Ammon's horn (tissue), 1 donor: ENCODE results near the gene MIX23.

Experiments
- DNase-seq: peaks from one replicate; pipeline ENCODE4 v3.0.0-alpha.2; 2016; ENCODE audit warnings: low spot score

The MIX23 gene

DNA sequence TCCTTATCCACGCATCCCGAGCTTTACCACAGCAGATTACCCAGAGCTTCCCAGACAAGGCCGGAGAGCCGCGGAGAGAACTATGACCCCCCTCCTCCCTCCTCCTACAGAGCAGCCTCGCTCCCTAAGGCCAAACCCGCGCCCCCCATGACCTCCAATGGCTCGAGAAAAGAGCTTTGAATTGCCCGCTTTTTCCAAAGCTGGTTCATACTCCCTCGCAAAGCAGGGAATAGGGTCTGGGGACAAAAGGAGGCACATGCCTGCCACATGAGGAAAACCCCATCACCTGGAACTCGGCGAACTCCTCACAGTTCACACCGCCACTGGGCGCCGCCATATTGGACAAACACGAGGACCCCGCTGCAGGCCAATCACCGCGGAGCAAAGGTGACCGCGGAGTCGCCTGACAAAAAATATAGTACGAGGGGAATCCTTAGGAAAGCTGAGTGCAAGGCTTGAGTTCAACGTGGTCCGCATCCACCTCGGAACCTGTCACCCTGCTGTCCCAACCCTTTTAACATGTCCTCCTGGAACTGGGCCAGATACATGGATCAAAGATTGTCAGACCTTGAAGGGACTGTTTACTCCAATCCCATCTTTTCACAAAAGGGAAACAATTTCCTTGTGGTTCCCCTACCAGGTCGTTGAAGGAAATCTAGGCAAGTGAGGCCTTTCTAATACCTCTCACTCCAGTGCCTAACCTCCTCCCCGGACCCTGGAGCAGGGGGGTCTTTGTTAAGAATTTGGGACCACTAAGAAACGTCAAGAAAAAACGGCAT, at the start of gene MIX23:
Gene MIX23, minus strand, starts transcription at position 344 of the 779 bp plus-strand sequence. Its CDS starts 7 bp downstream, at position 337.
- DNase-seq, result peak; percentile 86

DNA sequence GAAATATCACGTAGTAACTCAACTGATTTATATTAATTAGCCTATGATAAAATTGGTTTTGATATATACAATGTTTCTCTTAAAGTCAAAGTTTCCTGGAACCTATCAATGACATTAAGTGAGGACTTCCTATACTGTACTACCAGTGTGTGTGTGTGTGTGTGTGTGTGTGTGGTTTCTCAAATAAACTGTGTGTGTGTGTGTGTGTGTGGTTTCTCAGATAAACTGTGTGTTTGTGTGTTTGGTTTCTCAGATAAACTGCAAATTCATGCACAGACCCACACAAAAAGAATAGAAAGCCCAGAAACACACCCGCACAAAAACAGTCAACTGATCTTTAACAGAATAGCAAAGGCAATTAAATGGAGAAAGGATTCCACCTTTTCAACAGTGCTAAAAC, 47.3 kb upstream of the MIX23 start:
- DNase-seq, result no peak

DNA sequence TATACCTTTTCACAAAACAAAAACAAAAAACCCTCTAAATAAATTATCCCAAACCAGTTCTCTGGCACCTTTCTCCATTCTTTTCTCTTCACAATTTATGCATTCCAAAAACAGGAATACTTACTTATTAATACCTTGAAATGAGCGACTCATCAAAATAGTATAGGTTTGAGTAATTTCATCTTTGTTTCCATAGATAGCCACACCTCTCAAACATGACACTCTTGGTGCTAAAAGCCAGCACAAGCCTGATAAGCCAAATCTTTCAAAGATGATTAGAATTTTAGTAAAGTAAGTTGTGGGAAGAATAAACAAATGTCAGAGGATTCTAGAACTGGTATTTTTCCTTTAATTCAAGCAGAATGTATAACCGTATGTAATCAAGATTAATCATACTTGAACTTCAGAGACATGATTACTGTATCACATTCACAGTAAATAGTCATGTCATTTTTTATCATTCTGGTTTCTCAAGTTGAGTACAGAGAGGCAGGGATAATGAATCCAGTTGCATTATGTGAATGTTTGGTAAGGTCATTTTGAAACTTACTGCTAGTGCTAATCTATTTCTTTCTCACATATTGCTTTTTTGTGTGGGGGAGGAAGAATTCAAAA, 44.9 kb upstream of the MIX23 start:
- DNase-seq, result no peak

DNA sequence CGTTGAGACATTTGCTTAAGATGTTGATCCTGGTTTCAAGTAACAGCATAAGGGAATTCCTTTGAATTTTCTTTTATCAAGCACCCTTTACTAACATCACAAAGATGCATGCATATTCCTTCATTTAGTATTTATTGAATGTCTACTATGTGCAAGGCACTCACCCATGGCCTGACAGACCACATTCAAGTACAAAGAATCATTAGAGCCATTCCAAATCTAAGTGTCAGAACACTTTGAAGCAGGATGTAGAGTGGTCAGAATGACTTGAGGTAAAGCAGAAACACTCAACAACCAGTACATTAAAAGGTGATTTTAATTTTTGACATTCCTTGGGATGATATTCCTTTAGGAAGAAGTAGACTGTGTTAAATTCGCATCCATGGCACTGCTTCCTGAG, 38.8 kb upstream of the MIX23 start:
- DNase-seq, result no peak

DNA sequence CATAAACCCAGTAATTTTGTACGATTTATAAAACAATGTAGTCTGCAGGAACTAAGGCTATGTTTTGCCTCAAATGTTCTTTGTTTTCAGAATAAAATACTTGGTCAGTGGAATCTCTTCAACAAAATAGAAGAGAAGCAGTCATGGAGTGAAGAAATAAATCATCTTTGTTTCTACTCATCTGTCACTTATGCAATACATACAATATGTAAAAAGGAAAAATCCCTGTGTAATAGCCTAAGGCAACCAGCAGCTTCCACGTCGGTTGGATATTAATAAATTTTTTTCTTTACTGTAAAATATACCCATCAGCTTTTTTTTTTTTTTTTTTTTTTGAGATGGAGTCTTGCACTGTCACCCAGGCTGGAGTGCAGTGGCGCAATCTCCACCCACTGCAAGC, 38.1 kb upstream of the MIX23 start:
- no peak for DNase-seq

DNA sequence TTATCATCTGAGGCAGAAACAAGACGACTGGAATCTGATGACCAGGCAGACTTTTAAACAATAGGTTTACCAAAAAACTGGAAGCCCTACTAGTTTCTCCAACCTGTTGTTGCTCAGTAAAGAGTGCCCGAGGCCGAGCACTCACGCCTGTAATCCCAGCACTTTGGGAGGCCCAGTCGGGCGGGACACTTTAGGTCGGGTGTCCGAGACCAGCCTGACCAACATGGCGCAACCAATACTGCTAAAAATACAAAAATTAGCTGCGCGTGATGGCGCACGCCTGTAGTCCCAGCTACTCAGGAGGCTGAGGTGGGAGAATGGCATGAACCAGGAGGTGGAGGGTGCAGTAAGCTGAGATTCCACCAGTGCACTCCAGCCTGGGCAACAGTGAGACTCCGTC, 33.9 kb upstream of the MIX23 start:
- no peak for DNase-seq

DNA sequence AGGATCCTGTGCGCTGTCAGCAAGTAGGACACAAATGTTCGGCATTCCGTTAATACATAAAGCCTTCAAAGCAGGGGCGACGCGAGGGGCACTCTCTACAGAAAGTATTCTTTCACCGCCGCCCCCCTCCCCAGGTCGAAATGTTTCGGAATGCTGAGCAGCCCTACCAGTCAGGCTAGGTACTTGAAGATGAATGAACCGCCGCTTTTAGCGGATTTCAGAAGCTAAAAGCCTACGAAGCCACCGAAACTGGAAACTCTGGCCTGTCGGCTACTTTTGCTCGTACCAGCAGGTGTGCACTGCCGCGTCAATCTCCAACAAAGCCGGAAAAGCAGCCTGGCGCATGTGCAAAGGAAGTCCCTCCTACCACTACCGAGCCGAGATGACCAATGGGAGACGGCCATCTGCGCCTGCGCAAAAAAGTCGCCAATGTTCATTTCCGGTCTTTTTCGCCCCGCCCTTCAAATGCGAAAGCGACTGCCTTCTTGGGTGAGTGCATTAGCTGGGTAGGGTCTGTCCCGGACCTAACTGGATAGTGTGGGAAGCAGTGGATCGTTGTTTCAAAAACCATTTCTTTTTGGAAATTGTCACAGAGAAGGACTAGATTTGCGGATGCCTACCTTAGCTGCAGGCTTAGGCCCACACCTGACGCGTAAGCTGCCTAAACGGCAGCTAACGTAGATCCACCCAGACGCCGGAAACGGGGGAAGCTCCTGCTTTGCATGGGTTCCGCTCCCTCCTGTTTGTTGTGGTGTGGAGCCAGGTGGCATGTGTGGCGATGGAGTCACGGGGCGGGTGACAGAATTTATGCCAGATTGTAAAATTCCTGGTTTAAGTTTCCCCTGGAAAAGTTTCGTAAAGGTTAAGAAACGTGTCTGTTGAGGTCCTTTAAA, 33.0 kb upstream of the MIX23 start, which contains the start of gene WDR5B:
Gene WDR5B, minus strand, starts transcription at position 301 of the 893 bp plus-strand sequence. CDS start 534 bp downstream, outside the sequence.
- peak; percentile 97 for DNase-seq

DNA sequence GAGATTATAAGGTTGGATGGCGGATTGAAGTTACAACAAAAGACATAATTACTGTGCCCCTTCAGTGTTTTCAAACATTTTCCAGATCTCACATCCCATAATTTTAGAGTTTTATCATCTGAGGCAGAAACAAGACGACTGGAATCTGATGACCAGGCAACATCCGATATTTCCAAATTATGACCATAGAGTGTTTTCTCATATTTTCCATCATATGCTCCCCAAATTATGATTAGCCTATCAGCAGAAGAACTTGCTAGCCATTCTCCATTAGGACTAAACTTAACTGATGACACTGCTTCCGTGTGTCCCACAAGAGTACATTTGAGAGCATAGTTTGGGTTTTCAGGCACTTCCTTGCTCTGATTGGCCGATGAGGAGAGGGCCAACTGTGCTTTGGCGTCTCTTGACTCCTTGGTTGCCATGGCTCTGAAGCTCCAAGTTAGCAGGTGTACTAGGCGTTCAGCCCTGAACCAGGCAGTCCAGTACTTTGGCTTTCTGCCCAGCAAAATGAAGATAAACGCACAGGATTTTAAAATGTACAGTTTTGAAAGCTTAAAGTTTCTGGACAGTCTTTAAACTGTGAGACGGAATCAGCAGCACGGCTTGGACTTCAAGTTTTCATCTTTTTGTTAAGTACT, 32.2 kb upstream of the MIX23 start:
- DNase-seq, result peak; percentile 54

DNA sequence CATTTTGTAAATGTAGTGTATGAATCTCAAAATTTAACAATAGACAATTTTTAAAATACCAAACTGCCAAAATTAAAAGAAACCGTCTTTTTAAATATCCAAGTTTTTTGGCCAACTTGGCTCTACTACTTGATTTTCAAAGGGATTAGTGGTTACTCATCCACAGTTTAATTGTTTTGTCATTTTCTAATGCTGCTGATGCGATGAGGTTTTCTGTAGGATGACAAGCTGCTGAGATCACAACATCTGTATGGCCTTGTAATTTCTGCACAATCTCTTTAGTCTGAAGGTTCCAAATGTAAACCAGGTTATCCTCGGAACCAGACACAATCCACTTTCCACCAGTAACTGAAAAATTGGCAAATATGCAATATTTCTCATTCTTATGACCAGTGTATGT, 31.4 kb upstream of the MIX23 start:
- no peak for DNase-seq

DNA sequence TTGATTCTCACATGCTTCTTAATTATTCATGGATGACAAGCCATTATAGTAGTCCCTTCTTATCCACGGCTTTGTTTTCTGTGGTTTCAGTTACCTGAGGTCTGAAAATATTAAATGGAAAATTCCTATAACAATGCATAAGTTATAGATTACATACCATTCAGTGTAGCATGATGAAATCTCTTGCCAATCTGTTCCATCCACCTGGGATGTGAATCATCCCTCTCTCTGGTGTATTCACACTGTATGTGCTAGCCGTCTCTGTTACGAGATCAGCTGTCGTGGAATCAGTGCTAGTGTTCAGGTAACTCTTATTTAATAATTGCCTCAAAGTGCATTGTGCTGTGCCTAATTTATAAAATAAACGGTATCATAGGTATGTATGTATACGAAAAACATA, 27.6 kb upstream of the MIX23 start:
- DNase-seq, result no peak

DNA sequence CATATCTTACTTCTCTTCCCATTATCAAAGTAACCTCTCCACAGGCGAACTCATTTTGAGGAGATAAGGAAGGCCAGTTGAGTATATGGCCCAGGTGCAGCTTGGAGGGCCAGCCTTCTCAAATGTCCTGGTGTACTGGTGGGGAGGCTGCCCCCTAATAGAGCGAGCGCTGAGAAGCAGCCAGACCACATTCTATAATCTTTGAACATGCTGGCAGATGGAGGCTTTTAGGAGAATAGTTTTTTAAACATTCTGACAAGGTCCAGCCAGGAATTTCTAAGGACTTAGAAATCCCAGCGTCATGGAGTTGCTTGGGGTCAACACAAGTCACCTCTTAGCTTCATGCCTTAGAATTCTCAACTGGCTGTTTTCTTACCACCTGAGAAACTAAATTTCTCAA, 27.1 kb upstream of the MIX23 start:
- no peak for DNase-seq

DNA sequence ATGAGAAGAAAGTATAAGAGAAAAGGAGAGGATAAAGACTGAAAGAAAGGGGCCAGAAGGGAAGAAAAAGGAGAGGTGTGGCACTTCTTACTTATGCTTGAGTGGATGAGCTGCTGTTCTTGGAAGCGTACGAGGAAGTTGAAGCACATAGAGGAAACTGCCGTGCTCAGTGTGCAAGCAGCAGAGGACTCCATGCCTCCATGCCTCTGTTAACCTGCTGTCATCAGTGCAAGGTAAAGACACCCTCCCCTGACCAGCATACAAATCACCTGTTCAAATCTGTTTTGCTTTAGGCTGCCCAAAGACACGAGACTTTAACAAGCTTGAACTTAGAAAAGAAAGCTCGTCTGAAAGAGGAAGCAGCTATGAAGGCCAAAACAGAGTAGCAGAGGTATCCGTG, 26.4 kb upstream of the MIX23 start:
- DNase-seq, result peak; percentile 40

DNA sequence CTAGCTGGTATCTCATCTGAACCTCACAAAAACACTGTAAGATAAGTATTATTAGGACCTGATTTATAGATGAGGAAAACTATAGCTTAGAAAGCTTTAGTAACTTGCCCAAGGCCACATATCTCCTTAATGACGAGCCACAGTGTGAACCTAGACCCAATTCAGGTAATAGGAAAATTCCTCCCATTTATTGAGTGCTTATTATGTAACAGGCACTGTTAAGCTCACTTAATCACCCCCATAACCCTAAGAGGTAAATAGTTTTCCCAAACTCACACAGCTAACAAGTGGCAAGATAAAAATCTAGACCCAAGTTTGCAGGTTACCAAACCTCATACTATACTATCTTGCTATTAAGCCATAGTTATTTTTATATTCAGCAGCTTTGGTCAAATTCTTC, 24.9 kb upstream of the MIX23 start:
- DNase-seq, result no peak

DNA sequence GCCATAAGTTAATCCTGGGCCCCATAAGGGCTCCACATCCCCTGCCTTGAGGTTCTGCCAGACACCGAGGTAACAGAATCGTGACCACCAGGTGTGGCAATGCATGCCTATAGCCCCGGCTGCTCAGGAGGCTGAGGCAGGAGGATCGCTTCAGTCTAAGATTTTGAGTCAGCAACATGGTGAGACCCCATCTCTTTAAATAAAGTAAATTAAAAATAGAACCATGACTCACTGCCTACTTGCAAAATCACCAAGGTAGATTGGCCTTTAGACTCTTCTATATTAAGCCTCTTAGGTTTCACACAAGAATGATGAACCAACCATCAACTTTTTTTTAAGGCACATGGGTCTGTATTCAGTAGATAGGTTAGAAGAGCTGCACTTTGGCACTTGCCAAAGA, 23.2 kb upstream of the MIX23 start:
- DNase-seq, result no peak

DNA sequence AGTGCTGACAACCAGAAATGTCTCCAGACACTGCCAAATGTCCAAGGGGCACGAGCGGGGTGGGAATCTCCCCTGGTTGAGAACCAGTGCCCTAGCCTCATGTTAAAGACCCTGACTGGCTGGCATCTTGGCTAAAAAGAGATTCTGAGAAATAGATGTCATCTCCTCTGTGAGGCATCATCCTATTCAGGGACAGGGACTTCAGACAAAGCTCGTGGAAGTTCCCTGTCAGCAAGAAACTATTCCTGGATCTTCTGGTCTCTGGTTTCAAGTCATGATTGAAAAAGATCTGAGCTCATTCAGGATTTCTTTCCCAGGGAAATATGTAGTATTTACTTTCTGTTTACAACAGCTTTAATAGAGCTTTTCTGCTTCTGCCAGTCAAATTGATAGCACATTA, 22.0 kb upstream of the MIX23 start:
- DNase-seq, result no peak

DNA sequence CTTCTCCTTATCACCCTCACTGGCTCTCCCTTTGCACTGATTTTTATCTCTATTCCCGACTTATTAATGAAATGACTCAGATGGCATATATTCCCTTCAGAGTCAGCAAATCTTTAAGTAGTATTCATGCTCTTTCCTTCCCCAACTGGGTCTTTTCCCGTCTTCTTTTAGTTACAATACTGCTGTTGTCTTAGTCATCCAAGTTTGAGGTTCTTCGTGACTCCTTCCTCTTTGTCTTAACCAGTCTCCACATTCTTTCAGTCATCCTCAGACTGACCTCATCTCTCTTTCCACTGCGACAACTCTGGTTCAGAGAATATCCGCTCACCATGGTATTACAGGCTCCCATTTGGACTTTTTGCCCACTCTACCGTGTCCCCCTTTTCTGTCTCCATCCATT, 20.5 kb upstream of the MIX23 start:
- DNase-seq, result no peak

DNA sequence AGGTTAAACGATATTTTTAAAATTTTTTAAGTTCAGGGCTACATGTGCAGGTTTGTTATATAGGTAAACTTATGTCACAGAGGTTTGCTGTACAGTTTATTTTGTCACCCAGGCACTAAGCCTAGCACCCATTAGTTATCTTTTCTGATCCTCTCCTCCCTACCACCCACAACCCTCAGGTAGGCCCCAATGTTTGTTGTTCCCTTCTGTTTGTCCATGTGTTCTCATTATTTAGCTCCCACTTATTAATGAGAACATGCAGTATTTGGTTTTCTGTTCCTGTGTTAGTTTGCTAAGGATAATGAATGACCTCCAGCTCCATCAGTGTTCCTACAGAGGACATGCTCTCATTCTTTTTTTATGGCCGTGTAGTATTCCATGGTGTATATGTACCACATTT, 15.9 kb upstream of the MIX23 start:
- no peak for DNase-seq

DNA sequence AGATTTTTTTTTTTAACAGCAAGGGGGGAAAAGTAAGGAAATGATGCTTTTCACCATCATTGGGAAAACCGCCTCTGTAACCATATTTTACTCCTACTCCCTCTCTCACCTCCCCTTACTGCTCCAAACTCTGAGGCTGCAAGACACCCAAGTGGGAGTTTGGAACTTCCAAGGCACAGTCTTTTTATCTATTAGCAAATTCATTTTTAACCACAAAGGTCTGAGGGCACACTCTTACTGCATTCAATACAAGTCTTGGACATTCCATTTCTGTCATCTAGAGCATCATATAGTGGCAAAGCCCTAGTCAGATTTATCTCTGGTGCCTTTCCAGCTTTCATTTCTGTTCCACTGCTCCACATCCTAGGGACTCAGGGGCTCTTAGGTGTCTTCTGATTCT, 14.2 kb upstream of the MIX23 start:
- no peak for DNase-seq

DNA sequence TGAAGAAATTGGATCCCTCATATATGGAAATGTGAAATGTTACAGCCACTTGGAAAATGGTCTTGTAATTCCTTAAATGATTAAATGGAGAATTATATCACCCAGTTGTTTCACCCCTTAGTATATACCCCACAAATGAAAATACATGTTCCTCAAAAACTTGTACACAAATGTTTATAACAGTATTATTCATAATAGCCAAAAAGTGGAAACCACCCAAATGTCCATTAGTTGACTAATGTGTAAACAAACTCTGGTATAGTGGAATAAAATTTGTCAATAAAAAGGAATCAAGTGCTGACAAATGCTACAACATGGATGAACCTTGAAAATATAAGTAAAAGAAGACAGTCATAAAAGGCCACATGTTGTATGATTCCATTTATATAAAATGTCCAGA, 13.5 kb upstream of the MIX23 start:
- DNase-seq, result no peak

DNA sequence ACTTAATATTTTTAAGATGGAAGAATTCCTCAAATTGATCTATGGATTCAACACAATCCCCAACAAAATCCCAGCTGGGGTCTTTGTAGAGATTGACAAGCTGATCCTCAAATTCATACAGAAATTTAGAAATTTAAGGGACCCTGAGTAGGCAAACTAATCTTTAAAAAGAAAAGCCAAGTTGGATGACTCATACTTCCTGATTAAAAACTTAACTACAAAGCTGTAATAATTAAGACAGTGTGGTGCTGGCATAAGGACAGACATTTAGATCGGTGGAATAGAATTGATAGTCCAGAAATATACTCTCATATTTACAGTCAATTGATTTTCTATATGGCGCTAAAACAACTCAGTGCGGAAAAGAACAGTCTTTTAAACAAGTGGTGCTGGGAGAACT, 12.6 kb upstream of the MIX23 start:
- no peak for DNase-seq

DNA sequence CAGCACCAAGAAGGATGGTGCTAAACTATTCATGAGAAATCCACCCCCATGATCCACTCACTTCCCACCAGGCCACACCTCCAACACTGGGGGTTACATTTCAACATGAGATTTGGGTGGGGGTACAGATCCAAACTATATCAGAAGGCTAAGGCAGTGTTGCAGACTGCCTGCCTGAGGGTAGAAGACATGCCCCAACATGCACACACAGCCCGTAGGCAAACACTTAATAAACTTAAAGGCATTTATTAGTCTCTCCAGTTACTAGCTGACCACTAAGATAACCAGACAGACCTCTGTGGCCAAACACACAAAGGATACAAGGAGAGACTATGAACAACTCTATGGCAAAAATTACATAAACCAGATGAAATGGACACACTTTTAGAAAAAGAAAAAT, 11.1 kb upstream of the MIX23 start:
- no peak for DNase-seq
